Raji (cell line): ENCODE results near the gene ATP11A.

Experiments
- POLR2A ChIP-seq: IDR thresholded peaks from 2 replicates; pipeline ENCODE4 v1.6.1; 2011; ENCODE audit warnings: low read depth, low read length, control low read depth; ENCODE audit not compliant: insufficient read depth

ATP11A gene

GRCh38 chr13:112893570-112894422 lies 204.0 kb downstream of the ATP11A start:
- TF ChIP-seq POLR2A = no peak

- TF ChIP-seq POLR2A = no peak
Observed at GRCh38 chr13:112894423-112894672, 204.5 kb downstream of the ATP11A start.

GRCh38 chr13:112894673-112895481 lies 205.0 kb downstream of the ATP11A start:
- TF ChIP-seq POLR2A = no peak

GRCh38 chr13:112895521-112896465 lies 206.0 kb downstream of the ATP11A start:
- TF ChIP-seq POLR2A = no peak

GRCh38 chr13:112896736-112897602 lies 207.1 kb downstream of the ATP11A start:
- TF ChIP-seq POLR2A = no peak

- no peak for TF ChIP-seq POLR2A
Observed at GRCh38 chr13:112897603-112897955, 207.7 kb downstream of the ATP11A start.

- TF ChIP-seq POLR2A = no peak
Observed at GRCh38 chr13:112897956-112898620, 208.2 kb downstream of the ATP11A start.

- no peak for TF ChIP-seq POLR2A
Observed at GRCh38 chr13:112898621-112899280, 208.9 kb downstream of the ATP11A start.

- no peak for TF ChIP-seq POLR2A
Observed at GRCh38 chr13:112899281-112900225, 209.7 kb downstream of the ATP11A start.

- no peak for TF ChIP-seq POLR2A
Observed at GRCh38 chr13:112900226-112900600, 210.4 kb downstream of the ATP11A start.

GRCh38 chr13:112900691-112901091 lies 210.9 kb downstream of the ATP11A start:
- no peak for TF ChIP-seq POLR2A

- TF ChIP-seq POLR2A = no peak
Observed at GRCh38 chr13:112902101-112902651, 212.3 kb downstream of the ATP11A start.
